Prostate gland (tissue), 2 donors: ENCODE results near the gene TRIP6. TPM values are rescaled to one million over a fixed set of nuclear protein-coding genes. Genes with fewer than 3 reads are reported as not detected.

Experiments used
- DNase-seq: peaks from one replicate; pipeline ENCODE4 v3.0.0-alpha.2; 2019; ENCODE audit warnings: low spot score
- H3K27ac ChIP-seq, 2 donors: fragments of 200-600 bp; sonication (generic); 2 replicates each; pipeline ENCODE4 v1.5.1; 2017 to 2019
- H3K27me3 ChIP-seq: fragments of 200-600 bp; sonication (generic); replicated peaks from 2 replicates; pipeline ENCODE4 v1.5.1; 2019; ENCODE audit not compliant: insufficient read depth
- H3K36me3 ChIP-seq, 2 donors: fragments of 200-600 bp; sonication (generic); 1 replicate in 1 of 2; 2 replicates in 1 of 2; pipeline versions ENCODE4 v1.5.1 to v1.8.1; 2017 to 2019
- H3K4me1 ChIP-seq: fragments of 200-600 bp; sonication (generic); replicated peaks from 2 replicates; pipeline ENCODE4 v1.5.1; 2019
- H3K4me3 ChIP-seq, 2 donors: fragments of 200-600 bp; sonication (generic); 2 replicates each; pipeline ENCODE4 v1.5.1; 2017 to 2019
- H3K9me3 ChIP-seq: fragments of 200-600 bp; sonication (generic); 2 replicates; pipeline ENCODE4 v1.5.1; 2017
- CTCF ChIP-seq, 4 experiments: fragments of 200-600 bp in 2 of 4; fragments of 450-650 bp in 2 of 4; sonication (generic) in 2 of 4; IDR thresholded peaks; 1 replicate in 3 of 4; 2 replicates in 1 of 4; pipeline ENCODE4 v1.5.1; 2016 to 2019; ENCODE audit warnings: antibody characterized with exemption in 4 of 4, mild to moderate bottlenecking in 2 of 4, moderate library complexity in 2 of 4
- POLR2A ChIP-seq: fragments of 450-650 bp; IDR thresholded peaks from one replicate; pipeline ENCODE4 v1.6.1; 2016; ENCODE audit warnings: antibody characterized with exemption, mild to moderate bottlenecking
- POLR2AphosphoS5 ChIP-seq: sonication (generic); formaldehyde crosslinking; IDR thresholded peaks from one replicate; pipeline ENCODE4 v1.6.1; 2017; ENCODE audit warnings: antibody characterized with exemption
- whole genome bisulfite sequencing: methylation state at CpG from one replicate; pipeline ENCODE4 v1.1.5; 2018; 5-methylcytosine and 5-hydroxymethylcytosine counted together
- intact Hi-C: fragments of 100-400 bp; cut with DNase I; formaldehyde crosslinking; loops from one replicate; pipeline ENCODE4 v1.14.2; 2022
- total RNA-seq, 2 donors: library from RNA; depleted of rRNA; stranded (reverse); fragments of >200 nt; gene quantifications; one replicate each; pipeline ENCODE4 v1.1.0, GENCODE V29; 2016

The TRIP6 gene
- total RNA-seq, 2 donors from 2014 or later: 65.9 to 113 TPM

- H3K9me3 ChIP-seq: no peaks in the 10 kb centered on the region
- TF ChIP-seq POLR2A: no peak
- TF ChIP-seq CTCF (IDR thresholded peaks at IDR 0.05): no peak
- TF ChIP-seq POLR2AphosphoS5: no peak
- intact Hi-C loops: loop anchor here (5.0 kb wide), 1 partner anchor 122 kb away; the partner anchor contains the start of gene POP7
- no peak overlapping the region for H3K27ac ChIP-seq
- WGBS: 58% methylated on average over 20 of the region's 20 CpGs
- no peak for DNase-seq
- peaks cover 7% of the 10 kb centered on the region for H3K4me1 ChIP-seq
- no peak overlapping the region for H3K4me3 ChIP-seq
- H3K27me3 ChIP-seq: no peaks in the 10 kb centered on the region
- H3K36me3 ChIP-seq: no peaks in the 10 kb centered on the region
Measured at GRCh38 chr7:100829150-100829716, 38.0 kb upstream of the TRIP6 start.

- Histone ChIP-seq H3K4me1 (no peaks in the 10 kb centered on the region), H3K27ac (no peak overlapping the region), H3K9me3 (no peaks in the 10 kb centered on the region), H3K4me3 (no peak overlapping the region), H3K27me3 (no peaks in the 10 kb centered on the region), H3K36me3 (no peaks in the 10 kb centered on the region)
- TF ChIP-seq POLR2A (no peak), POLR2AphosphoS5 (no peak), CTCF (IDR thresholded peaks at IDR 0.05) (no peak)
- DNase-seq: no peak
- intact Hi-C loops: no loop called here
- WGBS: 84% methylated on average over 4 of the region's 4 CpGs
Measured at GRCh38 chr7:100830396-100830795, 36.8 kb upstream of the TRIP6 start.

GRCh38 chr7:100832281-100832633 lies 34.9 kb upstream of the TRIP6 start:
- no peak overlapping the region for H3K4me3 ChIP-seq
- DNase-seq: no peak
- no peaks in the 10 kb centered on the region for H3K36me3 ChIP-seq
- WGBS: 94% methylated on average over 5 of the region's 5 CpGs
- no peaks in the 10 kb centered on the region for H3K4me1 ChIP-seq
- H3K27me3 ChIP-seq: no peaks in the 10 kb centered on the region
- no peak overlapping the region for H3K27ac ChIP-seq
- TF ChIP-seq CTCF (IDR thresholded peaks at IDR 0.05): no peak
- no peak for TF ChIP-seq POLR2AphosphoS5
- H3K9me3 ChIP-seq: no peaks in the 10 kb centered on the region
- intact Hi-C loops: no loop called here

GRCh38 chr7:100835903-100836811 lies 31.0 kb upstream of the TRIP6 start:
- TF ChIP-seq CTCF (IDR thresholded peaks at IDR 0.05) (no peak), POLR2AphosphoS5 (no peak), POLR2A (no peak)
- Histone ChIP-seq H3K36me3 (no peaks in the 10 kb centered on the region), H3K4me1 (no peaks in the 10 kb centered on the region), H3K9me3 (no peaks in the 10 kb centered on the region), H3K27ac (peak overlapping the region; percentile 77 to 78), H3K27me3 (no peaks in the 10 kb centered on the region), H3K4me3 (no peak overlapping the region)
- intact Hi-C loops: no loop called here
- peak; percentile 45 for DNase-seq
- WGBS: 17% methylated on average over 17 of the region's 17 CpGs

- TF ChIP-seq CTCF (IDR thresholded peaks at IDR 0.05) (no peak), POLR2AphosphoS5 (no peak), POLR2A (no peak)
- Histone ChIP-seq H3K4me3 (peak overlapping the region in 1 of 2 donors; percentile 20), H3K27ac (peak overlapping the region; percentile 77 to 78), H3K27me3 (no peaks in the 10 kb centered on the region), H3K36me3 (no peaks in the 10 kb centered on the region), H3K4me1 (no peaks in the 10 kb centered on the region), H3K9me3 (no peaks in the 10 kb centered on the region)
- no peak for DNase-seq
- intact Hi-C loops: no loop called here
- WGBS: 32% methylated on average over 6 of the region's 6 CpGs
Measured at GRCh38 chr7:100836812-100837098, 30.4 kb upstream of the TRIP6 start.
